Thoracic aorta (tissue), 2 donors: ENCODE results near the gene RRAS2. TPM values are rescaled to one million over a fixed set of nuclear protein-coding genes. Genes with fewer than 3 reads are reported as not detected.

Experiments
- ATAC-seq: fragments of 150-250 bp; one replicate; pipeline ENCODE4 v1.8.0; 2017; ENCODE audit warnings: low read depth; ENCODE audit not compliant: insufficient number of reproducible peaks, low FRiP score
- DNase-seq: peaks from one replicate; pipeline ENCODE4 v3.0.0-alpha.2; 2020; ENCODE audit warnings: low spot score
- H3K27ac ChIP-seq, 2 donors: fragments of 200-600 bp; sonication (generic); 1 replicate in 1 of 2; 2 replicates in 1 of 2; pipeline ENCODE4 v1.5.1; 2016; ENCODE audit warnings: mild to moderate bottlenecking in 2 of 2, moderate library complexity in 2 of 2
- H3K27me3 ChIP-seq: fragments of 200-600 bp; sonication (generic); replicated peaks from 2 replicates; pipeline ENCODE4 v1.6.0; 2016; ENCODE audit warnings: mild to moderate bottlenecking; ENCODE audit not compliant: insufficient read depth
- H3K36me3 ChIP-seq: fragments of 200-600 bp; sonication (generic); one replicate; pipeline ENCODE4 v1.5.1; 2016
- H3K4me1 ChIP-seq, 2 donors: fragments of 200-600 bp; sonication (generic); 1 replicate in 1 of 2; 2 replicates in 1 of 2; pipeline versions ENCODE4 v1.5.1 to v1.6.0; 2016; ENCODE audit warnings: low read depth in 2 of 2, mild to moderate bottlenecking in 1 of 2; ENCODE audit not compliant: control insufficient read depth in 1 of 2
- H3K4me3 ChIP-seq: fragments of 200-600 bp; sonication (generic); 2 replicates; pipeline ENCODE4 v1.5.1; 2016; ENCODE audit warnings: mild to moderate bottlenecking
- H3K9me3 ChIP-seq: fragments of 200-600 bp; sonication (generic); 2 replicates; pipeline ENCODE4 v1.5.1; 2016
- CTCF ChIP-seq: fragments of 200-600 bp; sonication (generic); IDR thresholded peaks from one replicate; pipeline ENCODE4 v1.5.1; 2019; ENCODE audit warnings: antibody characterized with exemption
- total RNA-seq, 2 donors: library from RNA; depleted of rRNA; stranded (reverse); fragments of >200 nt; gene quantifications; one replicate each; pipeline versions ENCODE4 v1.1.0 to v1.2.3, GENCODE V29; 2016

RRAS2 gene
- total RNA-seq, 2 donors from 2014 or later = 39.4 to 47.8 TPM

GRCh38 chr11:14362611-14363010 lies 3.6 kb upstream of the RRAS2 start:
- Histone ChIP-seq H3K9me3 (no peaks in the 10 kb centered on the region), H3K27me3 (no peaks in the 10 kb centered on the region), H3K4me1 (peaks cover 0 to 6% of the 10 kb centered on the region in 2 donors), H3K4me3 (no peak overlapping the region), H3K27ac (no peak overlapping the region), H3K36me3 (no peaks in the 10 kb centered on the region)
- no peak for TF ChIP-seq CTCF
- ATAC-seq (no peak), DNase-seq (no peak)

GRCh38 chr11:14361951-14362350 lies 3.0 kb upstream of the RRAS2 start:
- no peak for DNase-seq
- H3K4me1 ChIP-seq = peaks cover 0 to 11% of the 10 kb centered on the region in 2 donors
- ATAC-seq = no peak
- H3K9me3 ChIP-seq = no peaks in the 10 kb centered on the region
- TF ChIP-seq CTCF = no peak
- no peaks in the 10 kb centered on the region for H3K36me3 ChIP-seq
- H3K27ac ChIP-seq = no peak overlapping the region
- no peaks in the 10 kb centered on the region for H3K27me3 ChIP-seq
- H3K4me3 ChIP-seq = no peak overlapping the region

GRCh38 chr11:14360976-14361375 lies 2.0 kb upstream of the RRAS2 start:
- H3K9me3 ChIP-seq = no peaks in the 10 kb centered on the region
- H3K27me3 ChIP-seq = no peaks in the 10 kb centered on the region
- H3K4me3 ChIP-seq = no peak overlapping the region
- TF ChIP-seq CTCF = no peak
- ATAC-seq (no peak), DNase-seq (no peak)
- no peak overlapping the region for H3K27ac ChIP-seq
- H3K4me1 ChIP-seq = peaks cover 0 to 11% of the 10 kb centered on the region in 2 donors
- H3K36me3 ChIP-seq = no peaks in the 10 kb centered on the region

GRCh38 chr11:14359501-14360031 lies 583 bp upstream of the RRAS2 start:
- Histone ChIP-seq H3K27ac (peak overlapping the region; percentile 82 to 85), H3K4me3 (peak overlapping the region; percentile 93), H3K27me3 (no peaks in the 10 kb centered on the region)

More at GRCh38 chr11:14359501-14360031, 583 bp upstream of the RRAS2 start:
- H3K4me1 ChIP-seq = peaks cover 0 to 11% of the 10 kb centered on the region in 2 donors
- ATAC-seq (no peak), DNase-seq (no peak)
- no peak for TF ChIP-seq CTCF
- H3K9me3 ChIP-seq = no peaks in the 10 kb centered on the region
- no peaks in the 10 kb centered on the region for H3K36me3 ChIP-seq
